IMR-90 (cell line): Measurements from ENCODE around the gene PRCD. TPM values are rescaled to one million over a fixed set of nuclear protein-coding genes. Genes with fewer than 3 reads are reported as not detected.

Experiments
- ATAC-seq: fragments of 200-7000 bp; cut with Tn5 transposase; 2 replicates; pipeline ENCODE4 v1.9.1; 2020; ENCODE audit warnings: low read depth, mild to moderate bottlenecking, moderate library complexity
- BruUV-seq: library from RNA; stranded (reverse); fragments of 400-500 nt; replicated peaks from 2 replicates; lab custom pipeline; 2021; lab: Mats Ljungman, UMichigan
- CTCF ChIA-PET: fragments of 300-600 bp; formaldehyde crosslinking; extraction: SDS; loops from one replicate; lab custom pipeline; 2021; ENCODE audit warnings: antibody characterized with exemption; lab: Yijun Ruan, JAX
- POLR2A ChIA-PET: fragments of 300-600 bp; sonication (Branson Sonifier 250); formaldehyde crosslinking; loops from one replicate; lab custom pipeline; 2022; ENCODE audit warnings: antibody characterized with exemption; ENCODE audit not compliant: unreplicated experiment; lab: Charles Lee
- DNase-seq: peaks from one replicate; pipeline ENCODE4 v3.0.0; 2013
- H2AFZ ChIP-seq: replicated peaks from 2 replicates; pipeline ENCODE3; 2013; ENCODE audit warnings: low read length, mild to moderate bottlenecking; ENCODE audit not compliant: poor library complexity
- H2AK5ac ChIP-seq: 2 replicates; pipeline ENCODE4 v1.6.1; 2013; ENCODE audit warnings: low read depth, low read length, inconsistent platforms
- H2AK9ac ChIP-seq: replicated peaks from 2 replicates; pipeline ENCODE3; 2013; ENCODE audit warnings: mild to moderate bottlenecking, low read depth, low read length, moderate library complexity; ENCODE audit not compliant: poor library complexity
- H2BK120ac ChIP-seq: 2 replicates; pipeline ENCODE4 v1.6.1; 2013; ENCODE audit warnings: low read depth, low read length, inconsistent platforms
- H2BK15ac ChIP-seq: 3 replicates; pipeline ENCODE4 v1.6.1; 2013; ENCODE audit warnings: low read depth, low read length, inconsistent platforms
- H2BK20ac ChIP-seq: 2 replicates; pipeline ENCODE4 v1.6.1; 2013; ENCODE audit warnings: low read depth, mild to moderate bottlenecking, inconsistent platforms, low read length, moderate library complexity
- H2BK5ac ChIP-seq: 2 replicates; pipeline ENCODE4 v1.6.1; 2013; ENCODE audit warnings: mild to moderate bottlenecking, low read depth, low read length, inconsistent platforms; ENCODE audit not compliant: poor library complexity, severe bottlenecking
- H3K14ac ChIP-seq: replicated peaks from 2 replicates; pipeline ENCODE4 v1.6.1; 2013; ENCODE audit warnings: low read depth, low read length, inconsistent platforms
- H3K18ac ChIP-seq: 2 replicates; pipeline ENCODE4 v1.6.1; 2013; ENCODE audit warnings: low read depth, low read length, control low read depth
- H3K23ac ChIP-seq: 2 replicates; pipeline ENCODE4 v1.6.1; 2013; ENCODE audit warnings: low read depth, low read length, inconsistent platforms
- H3K27ac ChIP-seq: 2 replicates; pipeline ENCODE4 v1.5.1; 2013; ENCODE audit warnings: mild to moderate bottlenecking, control low read depth, low read length; ENCODE audit not compliant: insufficient read depth
- H3K27me3 ChIP-seq: 2 replicates; pipeline ENCODE4 v1.6.1; 2013; ENCODE audit warnings: low read length; ENCODE audit not compliant: control insufficient read depth, insufficient read depth
- H3K36me3 ChIP-seq: 2 replicates; pipeline ENCODE4 v1.6.1; 2013; ENCODE audit warnings: low read length, mixed read lengths; ENCODE audit not compliant: control insufficient read depth, insufficient read depth
- H3K4ac ChIP-seq: 2 replicates; pipeline ENCODE4 v1.6.1; 2013; ENCODE audit warnings: low read depth, low read length, inconsistent platforms
- H3K4me1 ChIP-seq: 2 replicates; pipeline ENCODE4 v1.6.1; 2013; ENCODE audit warnings: low read length, mixed read lengths; ENCODE audit not compliant: control insufficient read depth, insufficient read depth
- H3K4me2 ChIP-seq: 2 replicates; pipeline ENCODE4 v1.6.1; 2013; ENCODE audit warnings: low read depth, mild to moderate bottlenecking, control low read depth, low read length, moderate library complexity
- H3K4me3 ChIP-seq: 2 replicates; pipeline ENCODE4 v1.5.1; 2013; ENCODE audit warnings: low read depth, mild to moderate bottlenecking, control low read depth, low read length, moderate library complexity; ENCODE audit not compliant: insufficient read depth
- H3K56ac ChIP-seq: 2 replicates; pipeline ENCODE4 v1.6.1; 2013; ENCODE audit warnings: low read length, inconsistent platforms; ENCODE audit not compliant: insufficient read depth; ENCODE audit errors: extremely low read depth
- H3K79me1 ChIP-seq, 2 experiments: 2 replicates each; pipeline ENCODE4 v1.6.1; 2013; ENCODE audit warnings: low read length in 2 of 2, inconsistent platforms in 1 of 2, low read depth in 1 of 2
- H3K9ac ChIP-seq: 2 replicates; pipeline ENCODE4 v1.6.1; 2013; ENCODE audit warnings: low read depth, low read length, control low read depth
- H3K9me1 ChIP-seq: 2 replicates; pipeline ENCODE4 v1.6.1; 2013; ENCODE audit warnings: low read length, inconsistent platforms; ENCODE audit not compliant: insufficient read depth
- H3K9me3 ChIP-seq: 2 replicates; pipeline ENCODE4 v1.6.1; 2013; ENCODE audit warnings: low read length; ENCODE audit not compliant: control insufficient read depth, insufficient read depth
- H4K20me1 ChIP-seq: 2 replicates; pipeline ENCODE4 v1.6.1; 2013; ENCODE audit warnings: low read length, inconsistent platforms; ENCODE audit not compliant: insufficient read depth
- H4K5ac ChIP-seq: 2 replicates; pipeline ENCODE4 v1.6.1; 2013; ENCODE audit warnings: mild to moderate bottlenecking, low read depth, low read length, control low read depth
- H4K8ac ChIP-seq, 2 experiments: 2 replicates each; pipeline ENCODE4 v1.6.1; 2013; ENCODE audit warnings: low read depth in 2 of 2, low read length in 2 of 2, control low read depth in 1 of 2, inconsistent platforms in 1 of 2
- H4K91ac ChIP-seq: 2 replicates; pipeline ENCODE4 v1.6.1; 2013; ENCODE audit warnings: low read depth, low read length, inconsistent platforms; ENCODE audit not compliant: insufficient read depth
- CEBPB ChIP-seq: IDR thresholded peaks from 2 replicates; pipeline ENCODE4 v1.6.1; 2012; ENCODE audit warnings: low read depth, low read length, improper control_type of control experiment
- RAD21 ChIP-seq: IDR thresholded peaks from 2 replicates; pipeline ENCODE4 v1.6.1; 2012; ENCODE audit warnings: low read length, improper control_type of control experiment
- WGBS, 2 experiments: methylation state at CpG; one replicate each; pipeline versions ENCODE4 v1.1.5 to v1.1.7; 2013; ENCODE audit warnings: missing lambda C conversion rate in 2 of 2; ENCODE audit not compliant: insufficient read length in 1 of 2; ENCODE audit errors: extremely low coverage in 2 of 2; 5-methylcytosine and 5-hydroxymethylcytosine counted together
- dilution Hi-C: fragments of 300-500 bp; cut with HindIII; formaldehyde crosslinking; loops from one replicate; pipeline ENCODE4 v1.14.3; 2018; ENCODE audit warnings: low sequenced_read_pairs; ENCODE audit not compliant: unreplicated experiment
- in situ Hi-C: fragments of 300-500 bp; cut with MboI; formaldehyde crosslinking; loops from 3 replicates; pipeline ENCODE4 v1.14.3; 2019; ENCODE audit warnings: low sequenced_read_pairs, inconsistent platforms, mixed read lengths
- intact Hi-C: fragments of 100-400 bp; cut with micrococcal nuclease; formaldehyde crosslinking; loops from 2 replicates; pipeline ENCODE4 v1.10.0; 2022
- polyA plus RNA-seq, 3 experiments: library from polyadenylated mRNA; depleted of rRNA; stranded (reverse); fragments of >200 nt; gene quantifications; 2 replicates each; pipeline ENCODE4 v1.2.3, GENCODE V29; 2012; ENCODE audit warnings: low replicate concordance in 1 of 3
- total RNA-seq: library from RNA; depleted of rRNA; stranded (reverse); fragments of >200 nt; gene quantifications from 2 replicates; pipeline ENCODE4 v1.2.3, GENCODE V29; 2012

The PRCD gene
- total and polyA plus RNA-seq, 2 of the 4 experiments (the other 2 are of a cell fraction): 0.32 TPM; not detected in 1

DNA sequence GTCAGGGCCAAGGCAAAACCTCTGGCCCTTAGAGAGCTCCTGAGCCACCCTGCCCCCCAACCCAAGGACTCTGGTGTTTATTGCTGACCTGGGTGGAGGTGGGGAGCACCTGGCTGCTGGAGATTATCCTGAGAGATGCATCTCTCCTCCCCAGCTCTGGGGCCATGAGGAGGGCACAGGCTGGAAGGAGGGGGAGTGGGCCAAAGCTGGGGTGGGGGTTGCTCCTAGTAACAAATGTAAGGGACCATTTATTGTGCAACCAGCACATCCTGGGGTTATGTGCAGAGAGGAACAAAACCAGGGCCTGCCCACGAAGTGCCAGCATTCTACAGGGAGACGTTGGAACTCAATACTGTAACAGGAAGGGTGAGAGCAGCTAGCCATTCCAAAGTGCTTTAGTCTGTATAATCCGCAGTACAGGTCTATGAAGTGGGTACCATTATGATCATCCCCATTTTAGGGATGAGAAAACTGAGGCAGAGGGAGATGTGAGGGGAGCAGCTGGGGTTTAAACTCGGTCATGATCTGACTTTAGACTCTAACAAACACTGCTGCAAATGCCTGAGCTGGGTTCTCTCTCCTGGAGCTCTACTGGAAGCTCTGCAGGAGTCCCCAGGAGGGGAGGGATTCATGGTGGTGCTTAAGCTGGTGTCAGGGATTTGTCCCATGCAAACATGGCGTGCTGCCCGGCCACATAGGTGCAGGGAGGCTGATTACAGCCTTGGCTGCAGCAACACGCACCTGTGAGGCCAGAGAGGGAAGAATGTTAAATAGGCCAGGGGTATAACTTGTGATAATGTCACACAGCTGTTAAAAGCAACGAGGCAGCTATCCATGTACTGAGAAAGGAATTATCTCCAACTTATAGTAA lies 37.3 kb upstream of the PRCD start:
- Histone ChIP-seq H3K4ac (no peak overlapping the region), H3K27me3 (peaks cover 7% of the 10 kb centered on the region), H2AFZ (peak overlapping the region; percentile 92), H4K8ac (peak overlapping the region in 1 of 2 experiments; percentile 96; a peak in 2 of 4 replicates), H4K20me1 (no peaks in the 10 kb centered on the region), H3K4me3 (no peak overlapping the region), H3K79me1 (peaks cover 4 to 26% of the 10 kb centered on the region in 2 experiments; a peak in 3 of 4 replicates), H3K4me2 (no peak overlapping the region), H3K56ac (no peak overlapping the region), H2BK15ac (no peak overlapping the region), H4K5ac (peak overlapping the region; percentile 100), H2AK5ac (peak overlapping the region; percentile 81; the same call in 1 of the 2 replicates), H4K91ac (no peak overlapping the region), H2BK20ac (no peak overlapping the region), H3K18ac (no peak overlapping the region), H3K4me1 (peaks cover 26% of the 10 kb centered on the region), H2AK9ac (peak overlapping the region; percentile 94), H3K23ac (no peak overlapping the region), H2BK5ac (no peak overlapping the region), H2BK120ac (no peak overlapping the region), H3K9ac (no peak overlapping the region), H3K9me3 (no peaks in the 10 kb centered on the region), H3K27ac (no peak overlapping the region), H3K36me3 (no peaks in the 10 kb centered on the region), H3K14ac (no peak overlapping the region), H3K9me1 (peaks cover 13% of the 10 kb centered on the region)
- no peak for ATAC-seq
- ChIA-PET POLR2A (no interaction called here), CTCF (interaction anchor here (0.6 to 1.9 kb wide), 3 partner anchors 36 to 117 kb away, joined by 4 to 7 read pairs (median 5); no protein-coding TSS in a partner anchor)
- dilution Hi-C loops: no loop called here
- in situ Hi-C loops: loop anchor here (10.0 kb wide), 2 partner anchors 98 to 198 kb away; partner anchors contain the start of gene QRICH2
- no TSS peak for BruUV-seq
- no peak for DNase-seq
- TF ChIP-seq RAD21 (no peak), CEBPB (peak; percentile 17; the same call in 1 of the 2 replicates)
- intact Hi-C loops: no loop called here
- 73% methylated on average over 4 of the region's 8 CpGs; no CpG with 5 or more reads in 1 of the 2 experiments for WGBS, 2 experiments
